ENCODE data around the gene MLX.

The MLX gene, protein sequence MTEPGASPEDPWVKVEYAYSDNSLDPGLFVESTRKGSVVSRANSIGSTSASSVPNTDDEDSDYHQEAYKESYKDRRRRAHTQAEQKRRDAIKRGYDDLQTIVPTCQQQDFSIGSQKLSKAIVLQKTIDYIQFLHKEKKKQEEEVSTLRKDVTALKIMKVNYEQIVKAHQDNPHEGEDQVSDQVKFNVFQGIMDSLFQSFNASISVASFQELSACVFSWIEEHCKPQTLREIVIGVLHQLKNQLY

DNA sequence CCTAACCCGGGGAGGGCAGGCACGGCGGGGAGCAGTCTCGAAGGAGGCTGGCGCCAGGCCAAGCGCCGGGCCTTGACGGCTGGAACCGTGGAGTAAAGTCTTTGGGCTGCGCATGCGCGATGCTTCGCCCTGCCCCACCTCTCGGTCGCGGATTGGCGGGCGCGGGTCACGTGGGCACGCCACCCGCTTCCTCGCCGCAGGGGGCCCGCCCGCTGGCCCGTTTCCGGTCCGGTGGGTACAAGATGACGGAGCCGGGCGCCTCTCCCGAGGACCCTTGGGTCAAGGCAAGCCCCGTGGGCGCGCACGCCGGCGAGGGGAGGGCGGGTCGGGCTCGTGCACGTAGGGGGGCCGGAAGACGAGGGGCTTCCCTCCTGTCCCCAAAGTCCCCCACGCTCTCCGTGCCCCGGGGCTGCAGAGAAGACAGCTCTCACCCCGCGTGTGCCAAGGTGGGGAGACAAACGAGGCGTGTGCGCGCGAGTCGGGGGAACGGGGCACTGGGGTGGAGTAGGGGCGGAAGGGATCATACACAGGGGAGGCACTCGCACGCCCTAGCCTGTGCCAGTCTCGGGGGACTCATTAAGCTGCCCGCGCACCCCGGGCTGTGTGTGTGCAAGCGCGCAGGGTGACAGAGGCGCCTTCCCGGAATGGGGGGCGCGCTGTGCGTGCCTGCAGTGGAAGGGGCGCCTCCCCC is at the start of gene MLX:
MLX (plus strand) TSS at position 218 of the 691 bp plus-strand sequence; CDS start at position 243, 25 bp downstream.
- DNase-seq = peak; percentile 93
- Histone ChIP-seq H4K20me1 (ENCODE audit: insufficient read depth, low read length) (no peaks in the 10 kb centered on the region), H3K79me2 (ENCODE audit: low read length) (peaks cover 74% of the 10 kb centered on the region), H3K27me3 (replicated peaks; ENCODE audit: insufficient read depth, low read length) (no peaks in the 10 kb centered on the region), H3F3A (ENCODE audit: insufficient read depth, low read length) (peaks cover 13% of the 10 kb centered on the region; the same call in 1 of the 2 replicates), H3K9ac (ENCODE audit: low read length) (peak within 1 kb of the TSS; percentile 80), H3K27ac (ENCODE audit: low read length) (peak within 1 kb of the TSS; percentile 50; the same call in 1 of the 2 replicates), H3K36me3 (replicated peaks; ENCODE audit: insufficient read depth, low read length) (peaks cover 3% of the 10 kb centered on the region; the same call in 1 of the 2 replicates), H2AFZ (ENCODE audit: low read length) (peak within 1 kb of the TSS; percentile 69), H3K4me1 (ENCODE audit: low read length) (peaks cover 17% of the 10 kb centered on the region), H3K4me2 (ENCODE audit: low read depth, low read length) (peak within 1 kb of the TSS; percentile 94), H3K4me3 (ENCODE audit: low read length) (peak within 1 kb of the TSS; percentile 97), H3K9me3 (replicated peaks; ENCODE audit: insufficient read depth, low read length) (no peaks in the 10 kb centered on the region), H3K9me2 (replicated peaks; ENCODE audit: insufficient read depth, low read length) (no peaks in the 10 kb centered on the region)
- TF ChIP-seq, protein P1, sequence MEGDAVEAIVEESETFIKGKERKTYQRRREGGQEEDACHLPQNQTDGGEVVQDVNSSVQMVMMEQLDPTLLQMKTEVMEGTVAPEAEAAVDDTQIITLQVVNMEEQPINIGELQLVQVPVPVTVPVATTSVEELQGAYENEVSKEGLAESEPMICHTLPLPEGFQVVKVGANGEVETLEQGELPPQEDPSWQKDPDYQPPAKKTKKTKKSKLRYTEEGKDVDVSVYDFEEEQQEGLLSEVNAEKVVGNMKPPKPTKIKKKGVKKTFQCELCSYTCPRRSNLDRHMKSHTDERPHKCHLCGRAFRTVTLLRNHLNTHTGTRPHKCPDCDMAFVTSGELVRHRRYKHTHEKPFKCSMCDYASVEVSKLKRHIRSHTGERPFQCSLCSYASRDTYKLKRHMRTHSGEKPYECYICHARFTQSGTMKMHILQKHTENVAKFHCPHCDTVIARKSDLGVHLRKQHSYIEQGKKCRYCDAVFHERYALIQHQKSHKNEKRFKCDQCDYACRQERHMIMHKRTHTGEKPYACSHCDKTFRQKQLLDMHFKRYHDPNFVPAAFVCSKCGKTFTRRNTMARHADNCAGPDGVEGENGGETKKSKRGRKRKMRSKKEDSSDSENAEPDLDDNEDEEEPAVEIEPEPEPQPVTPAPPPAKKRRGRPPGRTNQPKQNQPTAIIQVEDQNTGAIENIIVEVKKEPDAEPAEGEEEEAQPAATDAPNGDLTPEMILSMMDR (IDR thresholded peaks at IDR 0.05; ENCODE audit: low read length) = no peak
- TF ChIP-seq EZH2phosphoT487 (IDR thresholded peaks at IDR 0.05; ENCODE audit: low read length) = no peak
- no peak for TF ChIP-seq EZH2 (optimal IDR thresholded peaks at IDR 0.05; ENCODE audit: low read depth, low read length)

DNA sequence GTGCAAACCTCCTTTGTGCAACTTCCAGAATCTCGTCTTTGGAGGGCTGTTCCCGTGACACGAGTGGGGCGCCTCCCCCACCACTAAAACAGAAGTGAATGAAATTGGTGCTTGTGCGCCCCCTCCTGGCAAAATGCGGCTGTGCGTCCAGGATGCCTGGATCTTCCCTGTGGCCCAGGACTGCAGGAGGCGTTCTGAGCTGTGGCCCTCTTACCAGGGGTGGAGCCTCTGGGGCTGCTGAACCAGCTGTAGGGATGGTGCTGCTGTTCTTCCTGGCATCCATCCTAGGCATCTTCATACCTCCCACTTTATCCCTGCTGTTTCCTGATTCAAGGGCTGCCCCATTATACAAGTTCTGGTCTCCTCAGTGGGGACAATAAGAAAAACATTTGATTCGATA is 49.4 kb upstream of the MLX start:
- H3K4me3 ChIP-seq (ENCODE audit: low read length) = no peak overlapping the region
- H4K20me1 ChIP-seq (ENCODE audit: insufficient read depth, low read length) = no peaks in the 10 kb centered on the region
- DNase-seq = peak; percentile 70
- H3K9me2 ChIP-seq (replicated peaks; ENCODE audit: insufficient read depth, low read length) = no peaks in the 10 kb centered on the region
- no peak overlapping the region for H3K4me2 ChIP-seq (ENCODE audit: low read depth, low read length)
- H3K9ac ChIP-seq (ENCODE audit: low read length) = no peak overlapping the region
- H3K9me3 ChIP-seq (replicated peaks; ENCODE audit: insufficient read depth, low read length) = no peaks in the 10 kb centered on the region
- H3F3A ChIP-seq (ENCODE audit: insufficient read depth, low read length) = no peaks in the 10 kb centered on the region
- TF ChIP-seq EZH2 (optimal IDR thresholded peaks at IDR 0.05; ENCODE audit: low read depth, low read length) = no peak
- TF ChIP-seq EZH2phosphoT487 (IDR thresholded peaks at IDR 0.05; ENCODE audit: low read length) = no peak
- TF ChIP-seq, protein P1 (IDR thresholded peaks at IDR 0.05; ENCODE audit: low read length) = peak; percentile 98
- H3K27ac ChIP-seq (ENCODE audit: low read length) = no peak overlapping the region
- H3K79me2 ChIP-seq (ENCODE audit: low read length) = no peaks in the 10 kb centered on the region
- H3K27me3 ChIP-seq (replicated peaks; ENCODE audit: insufficient read depth, low read length) = no peaks in the 10 kb centered on the region
- H3K36me3 ChIP-seq (replicated peaks; ENCODE audit: insufficient read depth, low read length) = no peaks in the 10 kb centered on the region
- no peak overlapping the region for H2AFZ ChIP-seq (ENCODE audit: low read length)
- H3K4me1 ChIP-seq (ENCODE audit: low read length) = no peaks in the 10 kb centered on the region

GRCh38 chr17:42518046-42518754 is 48.7 kb upstream of the MLX start:
- no peaks in the 10 kb centered on the region for H3K9me3 ChIP-seq (replicated peaks; ENCODE audit: insufficient read depth, low read length)
- H4K20me1 ChIP-seq (ENCODE audit: insufficient read depth, low read length) = no peaks in the 10 kb centered on the region
- TF ChIP-seq EZH2phosphoT487 (IDR thresholded peaks at IDR 0.05; ENCODE audit: low read length) (no peak), EZH2 (optimal IDR thresholded peaks at IDR 0.05; ENCODE audit: low read depth, low read length) (no peak)
- TF ChIP-seq, protein P1 (IDR thresholded peaks at IDR 0.05; ENCODE audit: low read length) = no peak
- H3K27ac ChIP-seq (ENCODE audit: low read length) = no peak overlapping the region
- no peaks in the 10 kb centered on the region for H3K36me3 ChIP-seq (replicated peaks; ENCODE audit: insufficient read depth, low read length)
- DNase-seq = no peak
- no peaks in the 10 kb centered on the region for H3F3A ChIP-seq (ENCODE audit: insufficient read depth, low read length)
- no peaks in the 10 kb centered on the region for H3K4me1 ChIP-seq (ENCODE audit: low read length)
- H2AFZ ChIP-seq (ENCODE audit: low read length) = no peak overlapping the region
- no peak overlapping the region for H3K4me2 ChIP-seq (ENCODE audit: low read depth, low read length)
- no peaks in the 10 kb centered on the region for H3K79me2 ChIP-seq (ENCODE audit: low read length)
- H3K4me3 ChIP-seq (ENCODE audit: low read length) = no peak overlapping the region
- no peak overlapping the region for H3K9ac ChIP-seq (ENCODE audit: low read length)
- no peaks in the 10 kb centered on the region for H3K27me3 ChIP-seq (replicated peaks; ENCODE audit: insufficient read depth, low read length)
- no peaks in the 10 kb centered on the region for H3K9me2 ChIP-seq (replicated peaks; ENCODE audit: insufficient read depth, low read length)
